Activated T-helper 17 cell treated with anti-CD3 and anti-CD28 coated beads, Interleukin-2, amount 50 U/mL, for 72 hours (primary cell): ENCODE data around the gene NFATC3. TPM values are rescaled to one million over a fixed set of nuclear protein-coding genes. Genes with fewer than 3 reads are reported as not detected.

Experiments
- ATAC-seq: fragments of 150-1000 bp; cut with Tn5 transposase; replicated peaks from 2 replicates; pipeline ENCODE4 v1.10.0; 2021; ENCODE audit warnings: mild to moderate bottlenecking, moderate library complexity
- H3K27ac Mint-ChIP-seq: one replicate; pipeline ENCODE4 v1.8.0; 2022; ENCODE audit warnings: mixed read lengths
- H3K27me3 Mint-ChIP-seq: one replicate; pipeline ENCODE4 v1.8.0; 2022; ENCODE audit warnings: mixed read lengths
- H3K36me3 Mint-ChIP-seq: one replicate; pipeline ENCODE4 v1.8.0; 2022; ENCODE audit warnings: low read depth, mild to moderate bottlenecking, mixed read lengths
- H3K4me1 Mint-ChIP-seq: one replicate; pipeline ENCODE4 v1.8.0; 2022; ENCODE audit warnings: mixed read lengths
- H3K4me3 Mint-ChIP-seq: one replicate; pipeline ENCODE4 v1.8.0; 2022; ENCODE audit warnings: mild to moderate bottlenecking, mixed read lengths
- H3K9me3 Mint-ChIP-seq: one replicate; pipeline ENCODE4 v1.8.0; 2022; ENCODE audit warnings: mixed read lengths
- total RNA-seq, 2 donors: library from RNA; stranded (reverse); gene quantifications; one replicate each; pipeline ENCODE4 v1.2.3, GENCODE V29; 2022

Gene NFATC3
- total RNA-seq, 2 donors from 2014 or later, result 71.1 to 78.1 TPM

DNA sequence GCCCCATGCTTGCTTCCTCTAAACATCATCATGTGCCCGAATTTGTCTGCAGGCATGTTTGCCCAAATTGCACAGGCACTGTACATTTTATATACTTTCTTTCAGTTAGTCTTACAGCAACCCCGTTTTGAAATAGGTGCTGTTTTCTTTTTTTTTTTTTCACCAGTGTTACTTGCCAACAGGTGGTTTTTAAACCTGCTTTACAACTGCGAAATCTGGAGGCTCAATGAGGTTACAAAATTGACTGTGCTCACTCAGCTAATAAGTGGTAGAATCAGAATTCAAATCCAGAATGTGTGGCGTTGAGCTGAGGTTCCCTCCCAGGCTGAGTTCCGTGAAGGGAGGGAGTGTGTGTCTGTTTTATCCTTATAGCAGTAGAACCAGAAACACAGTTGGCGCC, 165.8 kb downstream of the NFATC3 start:
- ATAC-seq, result no peak
- peaks cover 55% of the 10 kb centered on the region for H3K36me3 Mint-ChIP-seq
- no peak overlapping the region for H3K4me3 Mint-ChIP-seq
- peaks cover 6% of the 10 kb centered on the region for H3K4me1 Mint-ChIP-seq
- no peaks in the 10 kb centered on the region for H3K27me3 Mint-ChIP-seq
- no peak overlapping the region for H3K27ac Mint-ChIP-seq
- no peaks in the 10 kb centered on the region for H3K9me3 Mint-ChIP-seq

- H3K36me3 Mint-ChIP-seq, result peaks cover 55% of the 10 kb centered on the region
- H3K4me3 Mint-ChIP-seq, result no peak overlapping the region
- H3K27ac Mint-ChIP-seq, result peak overlapping the region; percentile 35
- H3K9me3 Mint-ChIP-seq, result no peaks in the 10 kb centered on the region
- H3K4me1 Mint-ChIP-seq, result no peaks in the 10 kb centered on the region
- no peaks in the 10 kb centered on the region for H3K27me3 Mint-ChIP-seq
- no peak for ATAC-seq
Observed at GRCh38 chr16:68251832-68252231, 166.7 kb downstream of the NFATC3 start.

GRCh38 chr16:68252383-68252782, 167.2 kb downstream of the NFATC3 start:
- H3K9me3 Mint-ChIP-seq, result no peaks in the 10 kb centered on the region
- no peak overlapping the region for H3K4me3 Mint-ChIP-seq
- H3K4me1 Mint-ChIP-seq, result no peaks in the 10 kb centered on the region
- ATAC-seq, result no peak
- no peaks in the 10 kb centered on the region for H3K27me3 Mint-ChIP-seq
- H3K27ac Mint-ChIP-seq, result no peak overlapping the region
- peaks cover 55% of the 10 kb centered on the region for H3K36me3 Mint-ChIP-seq

DNA sequence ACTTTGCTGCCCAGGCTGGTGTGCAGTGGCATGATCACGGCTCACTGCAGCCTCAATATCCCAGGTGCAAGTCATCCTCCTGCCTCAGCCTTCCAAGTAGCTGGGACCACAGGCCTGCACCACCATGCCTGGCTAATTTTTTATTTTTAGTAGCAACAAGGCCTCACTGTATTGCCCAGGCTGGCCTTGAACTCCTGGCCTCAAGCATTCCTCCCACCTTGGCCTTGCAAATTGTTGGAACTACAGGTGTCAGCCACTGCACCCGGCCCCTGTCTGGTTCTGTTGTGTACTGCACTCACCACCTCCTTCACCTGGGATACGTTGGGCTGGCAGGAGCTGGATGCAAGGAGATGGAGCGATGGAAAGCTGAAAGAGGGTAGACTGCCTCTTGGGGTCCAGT, 168.6 kb downstream of the NFATC3 start:
- no peaks in the 10 kb centered on the region for H3K9me3 Mint-ChIP-seq
- no peak overlapping the region for H3K4me3 Mint-ChIP-seq
- H3K27ac Mint-ChIP-seq, result no peak overlapping the region
- H3K36me3 Mint-ChIP-seq, result peaks cover 60% of the 10 kb centered on the region
- no peaks in the 10 kb centered on the region for H3K4me1 Mint-ChIP-seq
- no peak for ATAC-seq
- H3K27me3 Mint-ChIP-seq, result no peaks in the 10 kb centered on the region

GRCh38 chr16:68255712-68256111, 170.5 kb downstream of the NFATC3 start:
- Mint-ChIP-seq H3K4me3 (no peak overlapping the region), H3K27me3 (no peaks in the 10 kb centered on the region)

GRCh38 chr16:68257251-68257905, 172.2 kb downstream of the NFATC3 start:
- Mint-ChIP-seq H3K36me3 (peaks cover 28% of the 10 kb centered on the region), H3K4me1 (no peaks in the 10 kb centered on the region), H3K27me3 (no peaks in the 10 kb centered on the region), H3K27ac (no peak overlapping the region), H3K9me3 (no peaks in the 10 kb centered on the region), H3K4me3 (no peak overlapping the region)
- no peak for ATAC-seq

More at GRCh38 chr16:68255712-68256111, 170.5 kb downstream of the NFATC3 start:
- no peaks in the 10 kb centered on the region for H3K4me1 Mint-ChIP-seq
- peaks cover 45% of the 10 kb centered on the region for H3K36me3 Mint-ChIP-seq
- H3K9me3 Mint-ChIP-seq, result no peaks in the 10 kb centered on the region
- H3K27ac Mint-ChIP-seq, result no peak overlapping the region
- no peak for ATAC-seq

- ATAC-seq, result peak; percentile 48
- Mint-ChIP-seq H3K27ac (no peak overlapping the region), H3K36me3 (peaks cover 21% of the 10 kb centered on the region), H3K4me1 (peaks cover 2% of the 10 kb centered on the region), H3K27me3 (no peaks in the 10 kb centered on the region), H3K9me3 (no peaks in the 10 kb centered on the region), H3K4me3 (no peak overlapping the region)
Observed at GRCh38 chr16:68257906-68258800, 173.0 kb downstream of the NFATC3 start.

DNA sequence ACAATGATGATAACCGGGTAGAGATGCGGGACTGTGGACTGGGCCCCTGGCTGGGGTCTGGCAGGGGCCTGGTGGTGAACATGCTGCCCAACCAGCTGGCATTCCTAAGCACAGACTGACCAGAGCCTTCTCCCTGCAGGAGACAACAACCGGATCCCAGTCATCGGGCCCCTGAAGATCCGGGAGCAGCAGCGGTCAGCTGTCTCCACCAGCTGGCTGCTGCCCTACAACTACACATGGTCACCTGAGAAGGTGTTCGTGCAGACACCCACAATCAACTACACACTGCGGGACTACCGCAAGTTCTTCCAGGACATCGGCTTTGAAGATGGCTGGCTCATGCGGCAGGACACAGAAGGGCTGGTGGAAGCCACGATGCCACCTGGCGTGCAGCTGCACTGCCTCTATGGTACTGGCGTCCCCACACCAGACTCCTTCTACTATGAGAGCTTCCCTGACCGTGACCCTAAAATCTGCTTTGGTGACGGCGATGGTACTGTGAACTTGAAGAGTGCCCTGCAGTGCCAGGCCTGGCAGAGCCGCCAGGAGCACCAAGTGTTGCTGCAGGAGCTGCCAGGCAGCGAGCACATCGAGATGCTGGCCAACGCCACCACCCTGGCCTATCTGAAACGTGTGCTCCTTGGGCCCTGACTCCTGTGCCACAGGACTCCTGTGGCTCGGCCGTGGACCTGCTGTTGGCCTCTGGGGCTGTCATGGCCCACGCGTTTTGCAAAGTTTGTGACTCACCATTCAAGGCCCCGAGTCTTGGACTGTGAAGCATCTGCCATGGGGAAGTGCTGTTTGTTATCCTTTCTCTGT, 174.0 kb downstream of the NFATC3 start:
- Mint-ChIP-seq H3K9me3 (no peaks in the 10 kb centered on the region), H3K4me1 (peaks cover 7% of the 10 kb centered on the region), H3K4me3 (no peak overlapping the region), H3K27me3 (no peaks in the 10 kb centered on the region), H3K36me3 (peaks cover 17% of the 10 kb centered on the region), H3K27ac (no peak overlapping the region)
- no peak for ATAC-seq

DNA sequence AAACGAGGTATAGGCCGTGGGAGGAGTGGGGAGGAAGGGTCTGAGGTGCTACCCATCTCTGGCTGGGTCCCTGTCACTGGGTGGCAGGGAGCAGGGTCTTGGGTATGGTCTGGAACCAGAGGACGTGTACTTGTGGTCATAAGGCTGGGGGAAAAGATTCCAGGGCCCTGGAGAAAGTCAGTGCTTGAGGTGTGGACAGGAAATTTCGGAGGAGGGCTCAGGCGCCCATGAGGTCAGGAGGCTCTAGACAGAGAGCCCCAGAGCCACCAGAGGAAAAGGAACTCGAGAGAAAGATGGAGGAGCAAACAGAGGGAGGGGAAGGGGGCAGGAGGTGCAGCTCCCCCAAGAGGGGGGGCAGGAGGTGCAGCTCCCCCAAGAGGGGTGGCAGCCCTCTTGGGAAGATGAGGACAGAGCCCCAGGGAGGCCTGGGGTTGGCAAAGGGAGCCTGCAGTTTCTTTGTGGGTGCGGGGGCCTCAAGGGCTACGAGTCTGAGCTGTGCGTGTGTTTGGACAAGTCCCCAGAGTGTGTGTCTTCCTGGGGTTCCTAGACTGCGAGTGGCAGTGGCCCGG, 178.5 kb downstream of the NFATC3 start:
- H3K36me3 Mint-ChIP-seq, result peaks cover 39% of the 10 kb centered on the region
- peak overlapping the region; percentile 92 for H3K27ac Mint-ChIP-seq
- H3K9me3 Mint-ChIP-seq, result no peaks in the 10 kb centered on the region
- H3K4me1 Mint-ChIP-seq, result peaks cover 24% of the 10 kb centered on the region
- no peaks in the 10 kb centered on the region for H3K27me3 Mint-ChIP-seq
- H3K4me3 Mint-ChIP-seq, result peak overlapping the region; percentile 87
- ATAC-seq, result no peak

DNA sequence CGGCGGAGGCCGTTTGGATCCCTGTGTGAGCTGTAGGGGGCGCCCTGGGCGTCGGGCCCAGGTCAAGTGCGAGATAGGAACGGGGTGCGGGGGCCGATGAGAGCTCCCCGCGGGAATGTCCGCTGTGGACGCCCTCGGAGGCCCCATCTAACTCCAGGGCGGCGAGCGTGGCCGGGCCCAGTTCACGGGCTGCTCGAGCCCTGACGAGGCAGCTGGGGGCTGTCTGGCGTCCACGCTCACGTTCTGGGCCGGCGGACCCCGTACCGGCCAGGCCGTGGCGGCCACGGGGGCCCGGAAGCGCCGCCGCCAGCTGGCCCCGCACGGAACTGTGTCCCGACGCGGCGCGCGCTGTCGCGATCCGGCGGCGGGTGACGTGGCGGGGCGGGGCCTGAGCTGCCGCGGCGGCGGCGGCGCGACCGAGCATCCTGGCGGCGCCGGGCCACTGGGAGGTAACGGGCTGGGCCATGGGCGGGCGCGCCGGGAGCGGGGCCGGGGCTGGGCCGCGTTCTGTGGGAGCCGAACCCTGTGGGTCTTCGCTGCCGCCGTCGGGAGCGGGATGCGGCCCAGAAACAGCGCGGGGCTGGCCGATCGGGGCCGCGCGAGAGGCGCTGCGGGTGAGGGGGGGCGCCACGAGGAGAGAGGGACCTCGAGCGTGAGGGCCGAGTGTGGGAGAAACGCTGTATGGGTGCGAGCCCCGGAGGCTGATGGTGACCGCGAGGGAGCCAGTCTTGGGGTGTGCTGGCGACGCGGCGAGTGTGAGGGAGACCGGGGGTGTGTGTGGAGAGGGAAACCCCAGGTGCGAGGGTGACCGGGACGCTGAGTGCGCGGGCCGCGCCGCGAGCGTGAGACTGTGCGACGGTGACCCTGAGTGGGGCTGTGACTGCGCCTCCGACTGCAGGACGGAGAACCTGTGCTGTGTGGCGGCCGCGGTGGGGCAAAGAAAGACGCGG, 179.2 kb downstream of the NFATC3 start, which contains the start of gene SLC7A6:
Gene SLC7A6 (plus strand): TSS at position 399 of the 950 bp plus-strand sequence. CDS start 10,201 bp downstream, outside the sequence.
- Mint-ChIP-seq H3K9me3 (no peaks in the 10 kb centered on the region), H3K4me3 (peak within 1 kb of the TSS; percentile 87), H3K4me1 (peaks cover 30% of the 10 kb centered on the region), H3K27ac (peak within 1 kb of the TSS; percentile 92), H3K36me3 (peaks cover 45% of the 10 kb centered on the region), H3K27me3 (no peaks in the 10 kb centered on the region)
- peak; percentile 80 for ATAC-seq

GRCh38 chr16:68265078-68265920, 180.1 kb downstream of the NFATC3 start:
- Mint-ChIP-seq H3K9me3 (no peaks in the 10 kb centered on the region), H3K27ac (peak overlapping the region; percentile 92), H3K27me3 (no peaks in the 10 kb centered on the region), H3K4me3 (peak overlapping the region; percentile 87), H3K4me1 (peaks cover 34% of the 10 kb centered on the region), H3K36me3 (peaks cover 54% of the 10 kb centered on the region)
- ATAC-seq, result peak; percentile 52

DNA sequence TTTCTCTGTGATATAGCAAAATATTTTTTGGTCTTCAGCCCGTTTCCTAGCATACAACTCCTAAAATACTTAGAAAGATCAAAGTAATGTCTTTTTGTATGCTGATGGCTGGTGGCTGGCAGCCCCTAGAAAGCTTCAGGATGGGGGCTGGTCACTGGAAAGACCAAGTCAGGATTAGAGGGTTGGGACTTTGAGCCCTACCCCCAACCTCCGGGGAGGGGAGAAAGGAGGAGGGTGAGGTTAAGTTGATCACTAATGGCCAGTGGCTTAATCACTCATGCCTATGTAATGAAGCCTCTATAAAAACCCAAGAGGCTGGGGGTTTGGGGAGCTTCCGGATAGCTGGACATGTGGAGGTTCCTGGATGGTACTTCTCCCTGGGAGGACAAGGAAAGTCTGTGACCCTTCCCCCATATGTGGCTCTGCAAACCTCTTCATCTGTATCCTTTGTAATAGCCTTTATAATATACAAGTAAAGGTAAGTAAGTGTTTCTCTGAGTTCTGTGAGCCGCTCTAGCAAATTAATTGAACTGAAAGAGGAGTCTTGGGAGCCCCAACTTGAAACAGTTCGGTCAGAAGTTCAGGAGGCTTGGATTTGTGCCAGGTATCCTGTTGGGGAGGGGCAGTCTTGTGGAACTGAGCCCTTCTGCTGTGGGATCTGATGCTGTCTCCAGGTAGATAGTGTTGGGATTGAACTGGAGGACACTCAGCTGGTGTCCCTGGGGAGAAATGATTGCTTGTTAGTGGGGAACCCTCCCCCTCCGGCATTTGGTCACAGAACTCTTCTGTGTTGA, 182.6 kb downstream of the NFATC3 start:
- H3K4me1 Mint-ChIP-seq, result peaks cover 39% of the 10 kb centered on the region
- peaks cover 79% of the 10 kb centered on the region for H3K36me3 Mint-ChIP-seq
- ATAC-seq, result no peak
- H3K27ac Mint-ChIP-seq, result peak overlapping the region; percentile 91
- H3K4me3 Mint-ChIP-seq, result peak overlapping the region; percentile 87
- no peaks in the 10 kb centered on the region for H3K9me3 Mint-ChIP-seq
- H3K27me3 Mint-ChIP-seq, result no peaks in the 10 kb centered on the region
